Measurements from ENCODE around the gene ICAM5.

DNA sequence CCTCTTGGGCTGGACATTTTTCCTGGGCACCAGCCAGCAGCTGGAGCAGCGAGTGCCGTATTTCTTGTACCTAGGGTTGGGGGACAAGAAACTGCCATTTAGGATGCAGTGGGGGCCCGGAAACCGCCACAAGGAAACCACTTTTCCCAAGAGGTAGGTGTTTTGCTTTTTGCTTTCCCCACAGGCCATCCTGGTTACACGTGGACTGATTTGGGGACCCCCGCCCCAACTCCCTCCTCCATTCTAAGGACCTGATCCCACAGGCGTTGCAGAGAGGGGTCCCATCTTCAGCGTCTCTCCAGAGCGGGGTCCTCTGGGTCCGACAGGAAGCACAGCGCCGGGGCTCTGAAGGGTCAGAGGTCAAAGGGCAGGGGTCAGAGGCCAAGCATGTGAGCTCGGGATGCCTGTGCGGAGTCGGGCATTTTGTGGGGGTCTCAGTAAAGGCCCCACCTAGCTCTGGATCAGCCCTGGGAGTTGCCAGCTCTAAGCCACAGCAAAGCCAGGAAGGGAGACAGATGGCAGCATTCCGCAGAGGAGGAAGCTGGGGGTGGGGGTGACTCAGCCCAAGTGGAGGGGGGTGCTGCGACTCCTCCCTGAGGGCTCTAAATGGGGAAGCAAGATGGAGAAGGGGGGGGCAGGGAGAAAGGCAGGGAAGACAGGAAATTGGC lies 15.5 kb downstream of the ICAM5 start:
- TF ChIP-seq, protein P1, sequence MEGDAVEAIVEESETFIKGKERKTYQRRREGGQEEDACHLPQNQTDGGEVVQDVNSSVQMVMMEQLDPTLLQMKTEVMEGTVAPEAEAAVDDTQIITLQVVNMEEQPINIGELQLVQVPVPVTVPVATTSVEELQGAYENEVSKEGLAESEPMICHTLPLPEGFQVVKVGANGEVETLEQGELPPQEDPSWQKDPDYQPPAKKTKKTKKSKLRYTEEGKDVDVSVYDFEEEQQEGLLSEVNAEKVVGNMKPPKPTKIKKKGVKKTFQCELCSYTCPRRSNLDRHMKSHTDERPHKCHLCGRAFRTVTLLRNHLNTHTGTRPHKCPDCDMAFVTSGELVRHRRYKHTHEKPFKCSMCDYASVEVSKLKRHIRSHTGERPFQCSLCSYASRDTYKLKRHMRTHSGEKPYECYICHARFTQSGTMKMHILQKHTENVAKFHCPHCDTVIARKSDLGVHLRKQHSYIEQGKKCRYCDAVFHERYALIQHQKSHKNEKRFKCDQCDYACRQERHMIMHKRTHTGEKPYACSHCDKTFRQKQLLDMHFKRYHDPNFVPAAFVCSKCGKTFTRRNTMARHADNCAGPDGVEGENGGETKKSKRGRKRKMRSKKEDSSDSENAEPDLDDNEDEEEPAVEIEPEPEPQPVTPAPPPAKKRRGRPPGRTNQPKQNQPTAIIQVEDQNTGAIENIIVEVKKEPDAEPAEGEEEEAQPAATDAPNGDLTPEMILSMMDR (IDR thresholded peaks at IDR 0.05; ENCODE audit: low read length) = no peak
- no peak for TF ChIP-seq EZH2 (optimal IDR thresholded peaks at IDR 0.05; ENCODE audit: low read depth, low read length)

All from MM.1S (cell line).